ENCODE results near the gene NTN1.
"Not testable (repeated sequence)": the region's sequence is repeated elsewhere in the genome, so short reads cannot be mapped to it uniquely, and the experiment has no call there.

The NTN1 gene

GRCh38 chr17:9256751-9257629, 235.7 kb downstream of the NTN1 start:
- DNase-seq: no peak

- not testable (repeated sequence) for DNase-seq
Observed at GRCh38 chr17:9257630-9257965, 236.3 kb downstream of the NTN1 start.

GRCh38 chr17:9258115-9259015, 237.1 kb downstream of the NTN1 start:
- no peak for DNase-seq

GRCh38 chr17:9259419-9259818, 238.1 kb downstream of the NTN1 start:
- DNase-seq: no peak

GRCh38 chr17:9261081-9262012, 240.0 kb downstream of the NTN1 start:
- no peak for DNase-seq

GRCh38 chr17:9266031-9266680, 244.8 kb downstream of the NTN1 start:
- DNase-seq: no peak

GRCh38 chr17:9266697-9267117, 245.4 kb downstream of the NTN1 start:
- DNase-seq: no peak

GRCh38 chr17:9268546-9268945, 247.2 kb downstream of the NTN1 start:
- DNase-seq: no peak

- no peak for DNase-seq
Observed at GRCh38 chr17:9269350-9270035, 248.2 kb downstream of the NTN1 start.

- DNase-seq: no peak
Observed at GRCh38 chr17:9270921-9271320, 249.6 kb downstream of the NTN1 start.

GRCh38 chr17:9271989-9272388, 250.7 kb downstream of the NTN1 start:
- no peak for DNase-seq

- DNase-seq: no peak
Observed at GRCh38 chr17:9272501-9273200, 251.3 kb downstream of the NTN1 start.

GRCh38 chr17:9273428-9274391, 252.4 kb downstream of the NTN1 start:
- no peak for DNase-seq

- DNase-seq: no peak
Observed at GRCh38 chr17:9274973-9275372, 253.7 kb downstream of the NTN1 start.

GRCh38 chr17:9279893-9280292, 258.6 kb downstream of the NTN1 start:
- no peak for DNase-seq

- DNase-seq: no peak
Observed at GRCh38 chr17:9283909-9284308, 262.6 kb downstream of the NTN1 start.

GRCh38 chr17:9284884-9285283, 263.6 kb downstream of the NTN1 start:
- DNase-seq: no peak

- no peak for DNase-seq
Observed at GRCh38 chr17:9285602-9286427, 264.5 kb downstream of the NTN1 start.

- DNase-seq: no peak
Observed at GRCh38 chr17:9286434-9286833, 265.1 kb downstream of the NTN1 start.
